NK-92 (cell line): Measurements from ENCODE around the gene EDEM2.
"Not testable (repeated sequence)": the region's sequence is repeated elsewhere in the genome, so short reads cannot be mapped to it uniquely, and the experiment has no call there.

ENCODE experiments used
- DNase-seq: peaks from one replicate; lab custom pipeline; 2025; ENCODE audit not compliant: unreplicated experiment; lab: John Stamatoyannopoulos, UW

The EDEM2 gene

GRCh38 chr20:35088231-35089145, 58.6 kb downstream of the EDEM2 start:
- DNase-seq, result no peak

GRCh38 chr20:35087791-35088190, 59.3 kb downstream of the EDEM2 start:
- DNase-seq, result no peak

GRCh38 chr20:35087355-35087754, 59.8 kb downstream of the EDEM2 start:
- DNase-seq, result no peak

GRCh38 chr20:35085477-35086225, 61.5 kb downstream of the EDEM2 start:
- no peak for DNase-seq

- no peak for DNase-seq
Measured at GRCh38 chr20:35084998-35085397, 62.1 kb downstream of the EDEM2 start.

GRCh38 chr20:35080348-35080642, 66.8 kb downstream of the EDEM2 start:
- DNase-seq, result not testable (repeated sequence)

- DNase-seq, result no peak
Measured at GRCh38 chr20:35079472-35080347, 67.4 kb downstream of the EDEM2 start.

- no peak for DNase-seq
Measured at GRCh38 chr20:35077872-35078271, 69.3 kb downstream of the EDEM2 start.

GRCh38 chr20:35077341-35077740, 69.8 kb downstream of the EDEM2 start:
- DNase-seq, result no peak

GRCh38 chr20:35071436-35072153, 75.5 kb downstream of the EDEM2 start:
- not testable (repeated sequence) for DNase-seq

- no peak for DNase-seq
Measured at GRCh38 chr20:35066194-35066593, 80.9 kb downstream of the EDEM2 start.
